H1 (cell line): ENCODE data around the gene TPPP2. TPM values are rescaled to one million over a fixed set of nuclear protein-coding genes. Genes with fewer than 3 reads are reported as not detected.

ENCODE experiments used
- CTCF ChIA-PET: fragments of 300-600 bp; sonication (Branson Sonifier 250); formaldehyde crosslinking; loops from one replicate; lab custom pipeline; 2021; ENCODE audit not compliant: partially characterized antibody; lab: Charles Lee
- POLR2A ChIA-PET: fragments of 300-600 bp; sonication (Branson Sonifier 250); formaldehyde crosslinking; loops from one replicate; lab custom pipeline; 2021; ENCODE audit warnings: inconsistent platforms; ENCODE audit not compliant: partially characterized antibody; lab: Charles Lee
- DNase-seq, 2 experiments: peaks; one replicate each; pipeline versions ENCODE4 v3.0.0 to v3.0.0-alpha.2; 2010 to 2022; ENCODE audit warnings: low spot score in 2 of 2, low read depth in 1 of 2, mixed read lengths in 1 of 2
- FAIRE-seq: peaks from 2 replicates; lab custom pipeline; 2011; peaks lifted over from hg19 to GRCh38; lab: Jason Lieb, UNC
- H2AFZ ChIP-seq: 2 replicates; pipeline ENCODE4 v1.8.1; 2012; ENCODE audit warnings: low read length, inconsistent platforms
- H2AK5ac ChIP-seq: 2 replicates; pipeline ENCODE4 v1.6.1; 2013; ENCODE audit warnings: low read depth, low read length
- H2BK120ac ChIP-seq: replicated peaks from 2 replicates; pipeline ENCODE3; 2013; ENCODE audit warnings: low read depth, low read length, inconsistent platforms
- H2BK12ac ChIP-seq: 2 replicates; pipeline ENCODE4 v1.6.1; 2013; ENCODE audit warnings: low read depth, low read length
- H2BK15ac ChIP-seq: 2 replicates; pipeline ENCODE4 v1.6.1; 2013; ENCODE audit warnings: low read length
- H2BK20ac ChIP-seq: 2 replicates; pipeline ENCODE4 v1.6.1; 2013; ENCODE audit warnings: low read length
- H2BK5ac ChIP-seq: 2 replicates; pipeline ENCODE4 v1.6.1; 2013; ENCODE audit warnings: low read depth, low read length
- H3K14ac ChIP-seq: 2 replicates; pipeline ENCODE4 v1.6.1; 2013; ENCODE audit warnings: inconsistent platforms; ENCODE audit not compliant: insufficient read length
- H3K18ac ChIP-seq: 2 replicates; pipeline ENCODE4 v1.6.1; 2013; ENCODE audit warnings: low read length; ENCODE audit errors: extremely low read depth
- H3K23ac ChIP-seq: 2 replicates; pipeline ENCODE4 v1.6.1; 2013; ENCODE audit warnings: inconsistent platforms; ENCODE audit not compliant: insufficient read length
- H3K23me2 ChIP-seq: 2 replicates; pipeline ENCODE4 v1.6.1; 2013; ENCODE audit warnings: low read depth, low read length
- H3K27ac ChIP-seq: 2 replicates; pipeline ENCODE4 v1.6.1; 2011; ENCODE audit warnings: low read depth, low read length, inconsistent platforms
- H3K27me3 ChIP-seq, 4 experiments: replicated peaks in 1 of 4; 1 replicate in 1 of 4; 2 replicates in 3 of 4; pipeline versions ENCODE4 v1.6.1 to v1.8.1; 2011 to 2013; ENCODE audit warnings: low read length in 3 of 4, mild to moderate bottlenecking in 3 of 4, inconsistent platforms in 2 of 4, mixed read lengths in 2 of 4, moderate library complexity in 1 of 4; ENCODE audit not compliant: control insufficient read depth in 3 of 4, insufficient read depth in 3 of 4; ENCODE audit errors: extremely low read depth in 1 of 4
- H3K36me3 ChIP-seq, 4 experiments: 2 replicates each; pipeline versions ENCODE4 v1.6.1 to v1.8.1; 2011 to 2013; ENCODE audit warnings: mild to moderate bottlenecking in 4 of 4, low read length in 3 of 4, moderate library complexity in 2 of 4, control low read depth in 1 of 4, inconsistent platforms in 1 of 4; ENCODE audit not compliant: insufficient read depth in 4 of 4, control insufficient read depth in 2 of 4
- H3K4ac ChIP-seq: replicated peaks from 2 replicates; pipeline ENCODE3; 2013; ENCODE audit warnings: low read length, low read depth, mixed read lengths, inconsistent platforms; ENCODE audit not compliant: insufficient read length
- H3K4me1 ChIP-seq, 4 experiments: replicated peaks in 1 of 4; 1 replicate in 1 of 4; 2 replicates in 3 of 4; pipeline versions ENCODE4 v1.6.1 to v1.8.1; 2011 to 2013; ENCODE audit warnings: low read length in 3 of 4, inconsistent platforms in 2 of 4, mixed read lengths in 1 of 4; ENCODE audit not compliant: insufficient read depth in 4 of 4, control insufficient read depth in 3 of 4
- H3K4me2 ChIP-seq, 2 experiments: 2 replicates each; pipeline versions ENCODE4 v1.6.1 to v1.8.1; 2011 to 2013; ENCODE audit warnings: low read depth in 2 of 2, low read length in 2 of 2, control low read depth in 1 of 2, inconsistent platforms in 1 of 2, mild to moderate bottlenecking in 1 of 2; ENCODE audit not compliant: insufficient read depth in 1 of 2
- H3K4me3 ChIP-seq, 4 experiments: fragments of 200-600, 300-600 bp in 1 of 4; sonication (generic), shearing (Covaris generic), sonication (Bioruptor Twin) in 1 of 4; 2 replicates each; pipeline versions ENCODE4 v1.5.1 to v1.8.1; 2011 to 2016; ENCODE audit warnings: low read length in 4 of 4, low read depth in 3 of 4, control low read depth in 2 of 4, inconsistent platforms in 2 of 4, mild to moderate bottlenecking in 2 of 4, mixed read lengths in 1 of 4, moderate library complexity in 1 of 4; ENCODE audit not compliant: insufficient read depth in 2 of 4; ENCODE audit errors: extremely low read depth in 1 of 4
- H3K56ac ChIP-seq: replicated peaks from 2 replicates; pipeline ENCODE3; 2013; ENCODE audit warnings: low read depth, mild to moderate bottlenecking, mixed read lengths, low read length, inconsistent platforms; ENCODE audit not compliant: insufficient read length
- H3K79me1 ChIP-seq: 2 replicates; pipeline ENCODE4 v1.6.1; 2013; ENCODE audit warnings: low read depth, low read length, control low read depth
- H3K79me2 ChIP-seq, 2 experiments: 2 replicates each; pipeline versions ENCODE4 v1.6.1 to v1.8.1; 2012 to 2013; ENCODE audit warnings: low read length in 2 of 2, mild to moderate bottlenecking in 2 of 2, inconsistent platforms in 1 of 2; ENCODE audit not compliant: insufficient read depth in 2 of 2, control insufficient read depth in 1 of 2
- H3K9ac ChIP-seq, 4 experiments: replicated peaks in 1 of 4; 1 replicate in 1 of 4; 2 replicates in 3 of 4; pipeline versions ENCODE4 v1.6.1 to v1.8.1; 2011 to 2013; ENCODE audit warnings: low read depth in 3 of 4, low read length in 3 of 4, control low read depth in 2 of 4, mild to moderate bottlenecking in 2 of 4, moderate library complexity in 2 of 4, inconsistent platforms in 1 of 4; ENCODE audit errors: extremely low read depth in 1 of 4
- H3K9me3 ChIP-seq, 2 experiments: 2 replicates each; pipeline versions ENCODE4 v1.6.1 to v1.8.1; 2012 to 2013; ENCODE audit warnings: mild to moderate bottlenecking in 2 of 2, moderate library complexity in 2 of 2, control low read depth in 1 of 2, inconsistent platforms in 1 of 2, low read depth in 1 of 2, low read length in 1 of 2, mixed read lengths in 1 of 2; ENCODE audit not compliant: insufficient read depth in 2 of 2
- H4K20me1 ChIP-seq, 2 experiments: replicated peaks in 1 of 2; 2 replicates each; pipeline versions ENCODE3 to v1.8.1; 2011 to 2013; ENCODE audit warnings: inconsistent platforms in 2 of 2, low read length in 2 of 2, mild to moderate bottlenecking in 1 of 2; ENCODE audit not compliant: insufficient read depth in 2 of 2, control insufficient read depth in 1 of 2
- H4K5ac ChIP-seq: 2 replicates; pipeline ENCODE4 v1.6.1; 2013; ENCODE audit warnings: low read length, low read depth, mixed read lengths, inconsistent platforms; ENCODE audit not compliant: insufficient read length
- H4K8ac ChIP-seq: 2 replicates; pipeline ENCODE4 v1.8.0; 2013; ENCODE audit warnings: mild to moderate bottlenecking, moderate library complexity, low read length, inconsistent platforms; ENCODE audit not compliant: insufficient read depth; ENCODE audit errors: extremely low read depth
- H4K91ac ChIP-seq: replicated peaks from 2 replicates; pipeline ENCODE3; 2013; ENCODE audit warnings: low read length, mixed read lengths, inconsistent platforms; ENCODE audit not compliant: insufficient read length
- EZH2 ChIP-seq: fragments of 200-600 bp; sonication (generic); IDR thresholded peaks from 2 replicates; pipeline ENCODE4 v1.7.1; 2012; ENCODE audit warnings: low read depth, mild to moderate bottlenecking, moderate library complexity, low read length, inconsistent platforms; ENCODE audit not compliant: severe bottlenecking
- NRF1 ChIP-seq: IDR thresholded peaks from 2 replicates; pipeline ENCODE4 v1.6.1; 2011; ENCODE audit warnings: mild to moderate bottlenecking, low read depth, low read length, improper control_type of control experiment
- SP4 ChIP-seq: IDR thresholded peaks from 2 replicates; pipeline ENCODE4 v1.6.1; 2012; ENCODE audit warnings: low read length, inconsistent platforms
- WGBS, 2 experiments: shearing (Covaris generic) in 1 of 2; methylation state at CpG; one replicate each; pipeline versions ENCODE4 v1.1.6 to v1.1.7; 2013 to 2015; ENCODE audit warnings: low lambda C conversion rate in 2 of 2, mixed read lengths in 2 of 2, inconsistent platforms in 1 of 2, low coverage in 1 of 2, missing lambda C conversion rate in 1 of 2; ENCODE audit not compliant: insufficient replicate concordance in 2 of 2, insufficient coverage in 1 of 2, insufficient read length in 1 of 2; ENCODE audit errors: extremely low coverage in 1 of 2, missing lambda C conversion rate in 1 of 2; 5-methylcytosine and 5-hydroxymethylcytosine counted together
- polyA plus RNA-seq, 7 experiments: library from polyadenylated mRNA; depleted of rRNA in 3 of 7; stranded (reverse) in 5 of 7; unstranded in 2 of 7; fragments of >200 nt in 5 of 7; fragments of 200-250 nt in 2 of 7; gene quantifications; 1 replicate in 5 of 7; 2 replicates in 1 of 7; 4 replicates in 1 of 7; pipeline versions ENCODE4 v1.2.1 to v1.2.3, GENCODE V29; 2011 to 2013; ENCODE audit warnings: missing spikeins in 2 of 7, mixed read lengths in 2 of 7
- total RNA-seq: library from RNA; stranded (reverse); fragmentation: NEBNext Ultra II Directional; extraction: Animal tissue kit (Norgen Biotek cat#: 25700); gene quantifications from 2 replicates; pipeline ENCODE4 v1.2.1, GENCODE V29; 2021
- TF ChIP-seq, protein P1 (sequence below): IDR thresholded peaks from 2 replicates; pipeline ENCODE4 v1.6.1; 2012; ENCODE audit warnings: inconsistent platforms

TPPP2 gene
- total and polyA plus RNA-seq, 2 of the 8 experiments (the other 6 are each of a cell fraction or from before 2014, with no cell fraction given): not detected

GRCh38 chr14:21059842-21060613, 30.0 kb downstream of the TPPP2 start:
- H3K9me3 ChIP-seq: no peaks in the 10 kb centered on the region
- no peak overlapping the region for H3K23ac ChIP-seq
- TF ChIP-seq EZH2 (no peak), SP4 (no peak), NRF1 (no peak)
- TF ChIP-seq, protein P1, sequence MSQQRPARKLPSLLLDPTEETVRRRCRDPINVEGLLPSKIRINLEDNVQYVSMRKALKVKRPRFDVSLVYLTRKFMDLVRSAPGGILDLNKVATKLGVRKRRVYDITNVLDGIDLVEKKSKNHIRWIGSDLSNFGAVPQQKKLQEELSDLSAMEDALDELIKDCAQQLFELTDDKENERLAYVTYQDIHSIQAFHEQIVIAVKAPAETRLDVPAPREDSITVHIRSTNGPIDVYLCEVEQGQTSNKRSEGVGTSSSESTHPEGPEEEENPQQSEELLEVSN: no peak
- H3K79me2 ChIP-seq: no peaks in the 10 kb centered on the region
- H2BK5ac ChIP-seq: no peak overlapping the region
- no peaks in the 10 kb centered on the region; a peak in 2 of 7 replicates for H3K4me1 ChIP-seq
- H3K4ac ChIP-seq: no peak overlapping the region
- H3K79me1 ChIP-seq: no peaks in the 10 kb centered on the region
- H2BK12ac ChIP-seq: no peak overlapping the region
- H3K4me3 ChIP-seq: no peak overlapping the region
- no peak for DNase-seq
- no peak for FAIRE-seq
- no peak overlapping the region for H3K14ac ChIP-seq
- no peaks in the 10 kb centered on the region for H4K20me1 ChIP-seq
- WGBS, 2 experiments: 85% methylated on average over 8 of the region's 8 CpGs; no CpG with 5 or more reads in 1 of the 2 experiments
- H3K27ac ChIP-seq: no peak overlapping the region
- H3K56ac ChIP-seq: no peak overlapping the region
- H3K9ac ChIP-seq: no peak overlapping the region
- H3K23me2 ChIP-seq: no peaks in the 10 kb centered on the region
- H3K27me3 ChIP-seq: no peaks in the 10 kb centered on the region; a peak in 1 of 7 replicates
- ChIA-PET CTCF (interaction anchor here (1.1 to 3.4 kb wide), 4 partner anchors 24 to 45 kb away, joined by 4 to 18 read pairs (median 6); no protein-coding TSS in a partner anchor), POLR2A (interaction anchor here (1.5 to 3.7 kb wide), 3 partner anchors 8 to 11 kb away, joined by 4 to 17 read pairs (median 7); partner anchors contain the start of gene ARHGEF40)
- no peak overlapping the region for H3K18ac ChIP-seq
- no peak overlapping the region for H4K91ac ChIP-seq
- no peaks in the 10 kb centered on the region for H3K36me3 ChIP-seq
- no peak overlapping the region for H2AFZ ChIP-seq
- no peak overlapping the region for H2BK20ac ChIP-seq
- H2BK120ac ChIP-seq: no peak overlapping the region
- no peak overlapping the region for H3K4me2 ChIP-seq
- H4K5ac ChIP-seq: no peak overlapping the region
- H2BK15ac ChIP-seq: no peak overlapping the region
- H2AK5ac ChIP-seq: no peak overlapping the region
- no peak overlapping the region for H4K8ac ChIP-seq
